ENCODE data around the gene DHRS9. TPM values are rescaled to one million over a fixed set of nuclear protein-coding genes. Genes with fewer than 3 reads are reported as not detected.

The DHRS9 gene
- total and polyA plus RNA-seq, 9 of the 15 experiments (the other 6 are each of a cell fraction or from before 2014, with no cell fraction given), result 0.27 to 1.7 (median 0.69) TPM

DNA sequence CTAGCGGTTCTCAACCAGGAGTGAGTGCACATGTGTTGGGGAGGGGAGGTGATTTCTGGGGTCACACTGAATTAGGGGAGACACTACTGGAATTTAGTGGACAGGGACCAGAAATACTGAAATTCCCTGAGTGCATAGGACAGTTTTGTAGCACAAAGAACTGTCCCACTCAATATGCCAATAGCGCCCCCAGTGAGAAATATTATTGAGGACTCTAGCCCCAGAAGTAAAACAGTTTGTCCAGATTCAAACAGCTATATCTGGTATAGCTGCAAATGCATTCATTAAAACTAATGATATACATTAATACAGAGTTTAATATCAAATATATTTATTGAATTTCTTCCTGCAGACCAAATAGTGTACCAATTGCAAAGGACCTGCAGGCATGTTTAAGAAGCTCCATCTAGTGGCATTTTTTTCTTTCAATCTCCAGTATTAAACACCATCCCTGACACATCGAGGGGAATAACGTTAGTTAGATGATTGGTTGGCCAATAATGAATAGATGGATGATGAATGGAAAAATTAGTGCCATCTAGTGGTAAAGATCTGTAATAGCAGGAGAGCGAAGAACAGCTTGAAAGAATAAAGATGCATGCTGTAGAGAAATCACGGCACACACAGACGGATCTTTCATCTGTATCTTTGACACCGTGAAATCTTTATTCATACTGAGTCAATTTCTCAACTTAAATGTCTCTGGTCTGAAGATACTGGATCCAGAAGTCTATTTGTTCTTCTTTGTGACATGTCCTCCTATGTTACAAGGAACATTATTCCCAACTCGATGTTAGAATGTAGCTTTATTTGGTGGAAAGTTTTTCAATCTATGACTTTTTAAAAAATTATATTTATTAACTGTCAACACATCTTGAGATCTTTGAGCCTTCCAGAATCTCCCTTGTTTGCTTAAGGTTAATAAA is 62.5 kb downstream of the DHRS9 start (continued):
- TF ChIP-seq, protein P1, sequence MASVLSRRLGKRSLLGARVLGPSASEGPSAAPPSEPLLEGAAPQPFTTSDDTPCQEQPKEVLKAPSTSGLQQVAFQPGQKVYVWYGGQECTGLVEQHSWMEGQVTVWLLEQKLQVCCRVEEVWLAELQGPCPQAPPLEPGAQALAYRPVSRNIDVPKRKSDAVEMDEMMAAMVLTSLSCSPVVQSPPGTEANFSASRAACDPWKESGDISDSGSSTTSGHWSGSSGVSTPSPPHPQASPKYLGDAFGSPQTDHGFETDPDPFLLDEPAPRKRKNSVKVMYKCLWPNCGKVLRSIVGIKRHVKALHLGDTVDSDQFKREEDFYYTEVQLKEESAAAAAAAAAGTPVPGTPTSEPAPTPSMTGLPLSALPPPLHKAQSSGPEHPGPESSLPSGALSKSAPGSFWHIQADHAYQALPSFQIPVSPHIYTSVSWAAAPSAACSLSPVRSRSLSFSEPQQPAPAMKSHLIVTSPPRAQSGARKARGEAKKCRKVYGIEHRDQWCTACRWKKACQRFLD (CRISPR knock-in tag; IDR thresholded peaks at IDR 0.05), result no peak
- TF ChIP-seq, protein P2, sequence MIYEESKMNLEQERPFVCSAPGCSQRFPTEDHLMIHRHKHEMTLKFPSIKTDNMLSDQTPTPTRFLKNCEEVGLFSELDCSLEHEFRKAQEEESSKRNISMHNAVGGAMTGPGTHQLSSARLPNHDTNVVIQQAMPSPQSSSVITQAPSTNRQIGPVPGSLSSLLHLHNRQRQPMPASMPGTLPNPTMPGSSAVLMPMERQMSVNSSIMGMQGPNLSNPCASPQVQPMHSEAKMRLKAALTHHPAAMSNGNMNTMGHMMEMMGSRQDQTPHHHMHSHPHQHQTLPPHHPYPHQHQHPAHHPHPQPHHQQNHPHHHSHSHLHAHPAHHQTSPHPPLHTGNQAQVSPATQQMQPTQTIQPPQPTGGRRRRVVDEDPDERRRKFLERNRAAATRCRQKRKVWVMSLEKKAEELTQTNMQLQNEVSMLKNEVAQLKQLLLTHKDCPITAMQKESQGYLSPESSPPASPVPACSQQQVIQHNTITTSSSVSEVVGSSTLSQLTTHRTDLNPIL (CRISPR knock-in tag; IDR thresholded peaks at IDR 0.05), result no peak
- TF ChIP-seq NCOR1 (IDR thresholded peaks at IDR 0.05) (0 out of 2 replicates have a peak, but pooled peaks have one; percentile 12), MEF2D (tag; conservative IDR thresholded peaks at IDR 0.05; ENCODE audit: low read depth) (no peak)
- TF ChIP-seq, protein P3, sequence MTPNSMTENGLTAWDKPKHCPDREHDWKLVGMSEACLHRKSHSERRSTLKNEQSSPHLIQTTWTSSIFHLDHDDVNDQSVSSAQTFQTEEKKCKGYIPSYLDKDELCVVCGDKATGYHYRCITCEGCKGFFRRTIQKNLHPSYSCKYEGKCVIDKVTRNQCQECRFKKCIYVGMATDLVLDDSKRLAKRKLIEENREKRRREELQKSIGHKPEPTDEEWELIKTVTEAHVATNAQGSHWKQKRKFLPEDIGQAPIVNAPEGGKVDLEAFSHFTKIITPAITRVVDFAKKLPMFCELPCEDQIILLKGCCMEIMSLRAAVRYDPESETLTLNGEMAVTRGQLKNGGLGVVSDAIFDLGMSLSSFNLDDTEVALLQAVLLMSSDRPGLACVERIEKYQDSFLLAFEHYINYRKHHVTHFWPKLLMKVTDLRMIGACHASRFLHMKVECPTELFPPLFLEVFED (CRISPR knock-in tag; conservative IDR thresholded peaks at IDR 0.05), result no peak
- TF ChIP-seq, protein P4, sequence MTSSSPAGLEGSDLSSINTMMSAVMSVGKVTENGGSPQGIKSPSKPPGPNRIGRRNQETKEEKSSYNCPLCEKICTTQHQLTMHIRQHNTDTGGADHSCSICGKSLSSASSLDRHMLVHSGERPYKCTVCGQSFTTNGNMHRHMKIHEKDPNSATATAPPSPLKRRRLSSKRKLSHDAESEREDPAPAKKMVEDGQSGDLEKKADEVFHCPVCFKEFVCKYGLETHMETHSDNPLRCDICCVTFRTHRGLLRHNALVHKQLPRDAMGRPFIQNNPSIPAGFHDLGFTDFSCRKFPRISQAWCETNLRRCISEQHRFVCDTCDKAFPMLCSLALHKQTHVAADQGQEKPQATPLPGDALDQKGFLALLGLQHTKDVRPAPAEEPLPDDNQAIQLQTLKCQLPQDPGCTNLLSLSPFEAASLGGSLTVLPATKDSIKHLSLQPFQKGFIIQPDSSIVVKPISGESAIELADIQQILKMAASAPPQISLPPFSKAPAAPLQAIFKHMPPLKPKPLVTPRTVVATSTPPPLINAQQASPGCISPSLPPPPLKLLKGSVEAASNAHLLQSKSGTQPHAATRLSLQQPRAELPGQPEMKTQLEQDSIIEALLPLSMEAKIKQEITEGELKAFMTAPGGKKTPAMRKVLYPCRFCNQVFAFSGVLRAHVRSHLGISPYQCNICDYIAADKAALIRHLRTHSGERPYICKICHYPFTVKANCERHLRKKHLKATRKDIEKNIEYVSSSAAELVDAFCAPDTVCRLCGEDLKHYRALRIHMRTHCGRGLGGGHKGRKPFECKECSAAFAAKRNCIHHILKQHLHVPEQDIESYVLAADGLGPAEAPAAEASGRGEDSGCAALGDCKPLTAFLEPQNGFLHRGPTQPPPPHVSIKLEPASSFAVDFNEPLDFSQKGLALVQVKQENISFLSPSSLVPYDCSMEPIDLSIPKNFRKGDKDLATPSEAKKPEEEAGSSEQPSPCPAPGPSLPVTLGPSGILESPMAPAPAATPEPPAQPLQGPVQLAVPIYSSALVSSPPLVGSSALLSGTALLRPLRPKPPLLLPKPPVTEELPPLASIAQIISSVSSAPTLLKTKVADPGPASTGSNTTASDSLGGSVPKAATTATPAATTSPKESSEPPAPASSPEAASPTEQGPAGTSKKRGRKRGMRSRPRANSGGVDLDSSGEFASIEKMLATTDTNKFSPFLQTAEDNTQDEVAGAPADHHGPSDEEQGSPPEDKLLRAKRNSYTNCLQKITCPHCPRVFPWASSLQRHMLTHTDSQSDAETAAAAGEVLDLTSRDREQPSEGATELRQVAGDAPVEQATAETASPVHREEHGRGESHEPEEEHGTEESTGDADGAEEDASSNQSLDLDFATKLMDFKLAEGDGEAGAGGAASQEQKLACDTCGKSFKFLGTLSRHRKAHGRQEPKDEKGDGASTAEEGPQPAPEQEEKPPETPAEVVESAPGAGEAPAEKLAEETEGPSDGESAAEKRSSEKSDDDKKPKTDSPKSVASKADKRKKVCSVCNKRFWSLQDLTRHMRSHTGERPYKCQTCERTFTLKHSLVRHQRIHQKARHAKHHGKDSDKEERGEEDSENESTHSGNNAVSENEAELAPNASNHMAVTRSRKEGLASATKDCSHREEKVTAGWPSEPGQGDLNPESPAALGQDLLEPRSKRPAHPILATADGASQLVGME (CRISPR knock-in tag; IDR thresholded peaks at IDR 0.05), result no peak
- TF ChIP-seq, protein P5, sequence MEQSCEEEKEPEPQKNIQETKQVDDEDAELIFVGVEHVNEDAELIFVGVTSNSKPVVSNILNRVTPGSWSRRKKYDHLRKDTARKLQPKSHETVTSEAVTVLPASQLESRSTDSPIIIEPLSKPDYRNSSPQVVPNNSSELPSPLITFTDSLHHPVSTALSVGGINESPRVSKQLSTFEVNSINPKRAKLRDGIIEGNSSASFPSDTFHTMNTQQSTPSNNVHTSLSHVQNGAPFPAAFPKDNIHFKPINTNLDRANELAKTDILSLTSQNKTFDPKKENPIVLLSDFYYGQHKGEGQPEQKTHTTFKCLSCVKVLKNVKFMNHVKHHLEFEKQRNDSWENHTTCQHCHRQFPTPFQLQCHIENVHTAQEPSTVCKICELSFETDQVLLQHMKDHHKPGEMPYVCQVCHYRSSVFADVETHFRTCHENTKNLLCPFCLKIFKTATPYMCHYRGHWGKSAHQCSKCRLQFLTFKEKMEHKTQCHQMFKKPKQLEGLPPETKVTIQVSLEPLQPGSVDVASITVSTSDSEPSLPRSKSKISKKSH (CRISPR knock-in tag; IDR thresholded peaks at IDR 0.05), result no peak
- TF ChIP-seq, protein P6, sequence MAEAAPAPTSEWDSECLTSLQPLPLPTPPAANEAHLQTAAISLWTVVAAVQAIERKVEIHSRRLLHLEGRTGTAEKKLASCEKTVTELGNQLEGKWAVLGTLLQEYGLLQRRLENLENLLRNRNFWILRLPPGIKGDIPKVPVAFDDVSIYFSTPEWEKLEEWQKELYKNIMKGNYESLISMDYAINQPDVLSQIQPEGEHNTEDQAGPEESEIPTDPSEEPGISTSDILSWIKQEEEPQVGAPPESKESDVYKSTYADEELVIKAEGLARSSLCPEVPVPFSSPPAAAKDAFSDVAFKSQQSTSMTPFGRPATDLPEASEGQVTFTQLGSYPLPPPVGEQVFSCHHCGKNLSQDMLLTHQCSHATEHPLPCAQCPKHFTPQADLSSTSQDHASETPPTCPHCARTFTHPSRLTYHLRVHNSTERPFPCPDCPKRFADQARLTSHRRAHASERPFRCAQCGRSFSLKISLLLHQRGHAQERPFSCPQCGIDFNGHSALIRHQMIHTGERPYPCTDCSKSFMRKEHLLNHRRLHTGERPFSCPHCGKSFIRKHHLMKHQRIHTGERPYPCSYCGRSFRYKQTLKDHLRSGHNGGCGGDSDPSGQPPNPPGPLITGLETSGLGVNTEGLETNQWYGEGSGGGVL (CRISPR knock-in tag; IDR thresholded peaks at IDR 0.05), result no peak
- TF ChIP-seq, protein P7, sequence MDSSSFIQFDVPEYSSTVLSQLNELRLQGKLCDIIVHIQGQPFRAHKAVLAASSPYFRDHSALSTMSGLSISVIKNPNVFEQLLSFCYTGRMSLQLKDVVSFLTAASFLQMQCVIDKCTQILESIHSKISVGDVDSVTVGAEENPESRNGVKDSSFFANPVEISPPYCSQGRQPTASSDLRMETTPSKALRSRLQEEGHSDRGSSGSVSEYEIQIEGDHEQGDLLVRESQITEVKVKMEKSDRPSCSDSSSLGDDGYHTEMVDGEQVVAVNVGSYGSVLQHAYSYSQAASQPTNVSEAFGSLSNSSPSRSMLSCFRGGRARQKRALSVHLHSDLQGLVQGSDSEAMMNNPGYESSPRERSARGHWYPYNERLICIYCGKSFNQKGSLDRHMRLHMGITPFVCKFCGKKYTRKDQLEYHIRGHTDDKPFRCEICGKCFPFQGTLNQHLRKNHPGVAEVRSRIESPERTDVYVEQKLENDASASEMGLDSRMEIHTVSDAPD (CRISPR knock-in tag; IDR thresholded peaks at IDR 0.05), result no peak
